Measurements from ENCODE around the gene TMTC2. TPM values are rescaled to one million over a fixed set of nuclear protein-coding genes. Genes with fewer than 3 reads are reported as not detected.

Gene TMTC2
- total RNA-seq, 4 donors from 2014 or later, result 19.5 to 35.8 (median 22.9) TPM

DNA sequence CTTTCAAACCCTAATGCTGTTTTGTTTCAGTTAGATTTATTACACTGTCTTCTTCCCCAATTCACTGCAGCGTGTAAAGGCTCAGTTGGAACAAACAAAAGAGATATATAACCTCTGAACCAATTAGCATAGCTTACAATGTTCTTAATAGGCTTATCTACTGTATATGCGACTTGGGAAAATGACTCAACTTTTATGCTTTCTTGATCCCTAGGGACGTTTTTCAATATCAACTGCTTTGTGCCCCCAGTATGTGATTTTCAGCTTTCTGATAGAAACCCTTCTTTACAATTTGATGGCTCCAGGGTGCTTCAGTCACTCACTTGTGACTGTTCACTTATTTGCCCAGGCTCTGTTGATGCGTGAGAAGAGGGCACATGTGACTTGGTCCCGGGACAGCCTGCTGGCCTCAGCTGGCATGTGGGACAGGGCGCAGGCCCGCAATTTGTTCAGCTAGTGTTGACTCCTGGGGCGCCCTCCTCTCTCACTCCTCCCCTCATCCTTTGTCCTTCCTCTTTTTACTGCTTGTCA lies 107.1 kb downstream of the TMTC2 start:
- TF ChIP-seq, protein P1, sequence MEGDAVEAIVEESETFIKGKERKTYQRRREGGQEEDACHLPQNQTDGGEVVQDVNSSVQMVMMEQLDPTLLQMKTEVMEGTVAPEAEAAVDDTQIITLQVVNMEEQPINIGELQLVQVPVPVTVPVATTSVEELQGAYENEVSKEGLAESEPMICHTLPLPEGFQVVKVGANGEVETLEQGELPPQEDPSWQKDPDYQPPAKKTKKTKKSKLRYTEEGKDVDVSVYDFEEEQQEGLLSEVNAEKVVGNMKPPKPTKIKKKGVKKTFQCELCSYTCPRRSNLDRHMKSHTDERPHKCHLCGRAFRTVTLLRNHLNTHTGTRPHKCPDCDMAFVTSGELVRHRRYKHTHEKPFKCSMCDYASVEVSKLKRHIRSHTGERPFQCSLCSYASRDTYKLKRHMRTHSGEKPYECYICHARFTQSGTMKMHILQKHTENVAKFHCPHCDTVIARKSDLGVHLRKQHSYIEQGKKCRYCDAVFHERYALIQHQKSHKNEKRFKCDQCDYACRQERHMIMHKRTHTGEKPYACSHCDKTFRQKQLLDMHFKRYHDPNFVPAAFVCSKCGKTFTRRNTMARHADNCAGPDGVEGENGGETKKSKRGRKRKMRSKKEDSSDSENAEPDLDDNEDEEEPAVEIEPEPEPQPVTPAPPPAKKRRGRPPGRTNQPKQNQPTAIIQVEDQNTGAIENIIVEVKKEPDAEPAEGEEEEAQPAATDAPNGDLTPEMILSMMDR (IDR thresholded peaks at IDR 0.05), result no peak
- TF ChIP-seq EP300 (IDR thresholded peaks at IDR 0.05) (no peak), POLR2A (IDR thresholded peaks at IDR 0.05) (no peak)
- Histone ChIP-seq H3K4me3 (no peak overlapping the region), H3K27ac (no peak overlapping the region), H3K4me1 (no peaks in the 10 kb centered on the region), H3K27me3 (no peaks in the 10 kb centered on the region), H3K9me3 (no peaks in the 10 kb centered on the region), H3K36me3 (no peaks in the 10 kb centered on the region)
- no peak for DNase-seq (ENCODE audit: low spot score in 2 of 2)
- 63 to 69% methylated on average over 8 of the region's 8 CpGs for WGBS, 2 donors

DNA sequence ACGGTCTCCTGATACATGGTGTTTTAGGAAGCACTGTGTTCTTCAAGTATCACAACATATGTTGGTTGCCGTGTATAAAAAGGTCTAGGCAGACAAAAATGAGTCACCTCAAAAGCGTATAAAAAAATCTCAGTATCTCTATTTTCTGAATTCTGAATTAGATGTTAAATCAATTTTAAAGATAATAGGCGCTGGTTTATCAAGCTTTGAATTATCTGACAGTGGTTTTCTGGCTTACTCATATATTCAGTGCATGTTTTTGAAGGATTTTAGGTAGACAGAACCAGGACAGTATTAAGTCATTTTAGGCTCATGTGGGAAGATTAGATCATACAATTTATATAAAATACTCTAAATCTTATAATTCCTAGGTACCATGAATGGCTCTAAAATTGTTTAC lies 110.8 kb downstream of the TMTC2 start:
- no peaks in the 10 kb centered on the region for H3K27me3 ChIP-seq
- no peak for DNase-seq (ENCODE audit: low spot score in 2 of 2)
- WGBS, 2 donors, result 90 to 94% methylated on average over 4 of the region's 4 CpGs

DNA sequence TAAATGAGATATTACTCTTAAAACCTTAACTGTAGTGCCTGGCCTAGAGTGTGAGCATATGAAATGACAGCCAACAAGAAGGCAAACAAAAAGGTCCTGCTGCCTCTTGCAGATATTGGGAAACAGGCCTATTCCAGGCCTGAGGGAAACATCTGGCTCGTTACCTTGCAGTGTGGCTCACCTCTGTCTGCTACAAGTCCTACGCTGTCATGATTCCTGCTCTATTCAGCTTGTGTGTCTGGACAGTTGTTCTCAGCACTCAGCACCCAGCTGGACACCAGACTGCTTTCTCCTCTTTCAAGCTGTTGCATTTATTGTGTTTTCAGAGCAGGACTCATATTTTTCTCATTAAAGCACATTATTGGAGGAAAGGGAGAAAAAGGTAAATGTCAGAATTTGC lies 113.5 kb downstream of the TMTC2 start:
- no peaks in the 10 kb centered on the region for H3K9me3 ChIP-seq
- H3K27ac ChIP-seq, result no peak overlapping the region
- no peaks in the 10 kb centered on the region for H3K4me1 ChIP-seq
- H3K4me3 ChIP-seq, result no peak overlapping the region
- TF ChIP-seq POLR2A (IDR thresholded peaks at IDR 0.05) (no peak), EP300 (IDR thresholded peaks at IDR 0.05) (no peak)
- TF ChIP-seq, protein P1 (IDR thresholded peaks at IDR 0.05), result no peak
- H3K27me3 ChIP-seq, result no peaks in the 10 kb centered on the region
- WGBS, 2 donors, result 87 to 98% methylated on average over 2 of the region's 2 CpGs
- no peak for DNase-seq (ENCODE audit: low spot score in 2 of 2)
- H3K36me3 ChIP-seq, result peaks cover 0 to 11% (median 0%) of the 10 kb centered on the region in 3 donors

More for the DNA sequence above, 110.8 kb downstream of the TMTC2 start:
- no peaks in the 10 kb centered on the region for H3K4me1 ChIP-seq
- no peaks in the 10 kb centered on the region for H3K9me3 ChIP-seq
- H3K4me3 ChIP-seq, result no peak overlapping the region
- peaks cover 0 to 11% (median 0%) of the 10 kb centered on the region in 3 donors for H3K36me3 ChIP-seq
- H3K27ac ChIP-seq, result no peak overlapping the region
- TF ChIP-seq EP300 (IDR thresholded peaks at IDR 0.05) (no peak), POLR2A (IDR thresholded peaks at IDR 0.05) (no peak)
- TF ChIP-seq, protein P1 (IDR thresholded peaks at IDR 0.05), result no peak

DNA sequence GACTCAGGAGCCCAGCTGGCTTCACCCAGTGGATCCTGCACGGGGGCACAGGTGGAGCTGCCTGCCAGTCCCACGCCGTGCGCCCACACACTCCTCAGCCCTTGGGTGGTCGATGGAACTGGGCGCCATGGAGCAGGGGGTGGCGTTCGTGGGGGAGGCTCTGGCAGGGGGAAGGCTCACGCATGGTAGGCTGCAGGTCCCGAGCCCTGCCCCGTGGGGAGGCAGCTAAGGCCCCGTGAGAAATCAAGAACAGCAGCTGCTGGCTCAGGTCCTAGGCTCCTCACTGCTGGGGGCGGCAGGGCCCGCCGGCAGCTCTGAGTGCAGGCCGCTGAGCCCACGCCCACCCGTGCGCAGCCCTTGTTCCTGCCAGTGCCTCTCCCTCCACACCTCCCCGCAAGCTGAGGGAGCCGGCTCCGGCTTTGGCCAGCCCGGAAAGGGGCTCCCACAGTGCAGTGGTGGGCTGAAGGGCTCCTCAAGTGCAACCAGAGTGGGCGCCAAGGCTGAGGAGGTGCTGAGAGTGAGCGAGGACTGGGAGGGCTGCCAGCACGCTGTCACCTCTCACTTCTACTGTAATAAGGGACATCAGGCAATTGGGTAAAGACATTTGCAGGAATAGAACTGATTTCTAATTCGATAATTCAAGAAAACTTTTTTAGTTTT lies 115.4 kb downstream of the TMTC2 start:
- Histone ChIP-seq H3K4me3 (no peak overlapping the region), H3K27me3 (no peaks in the 10 kb centered on the region), H3K4me1 (no peaks in the 10 kb centered on the region), H3K27ac (no peak overlapping the region), H3K36me3 (peaks cover 0 to 11% (median 0%) of the 10 kb centered on the region in 3 donors), H3K9me3 (no peaks in the 10 kb centered on the region)
- no peak for DNase-seq (ENCODE audit: low spot score in 2 of 2)
- WGBS, 2 donors, result 91 to 96% methylated on average over 17 to 26 of the region's 27 CpGs
- TF ChIP-seq POLR2A (IDR thresholded peaks at IDR 0.05) (no peak), EP300 (IDR thresholded peaks at IDR 0.05) (no peak)
- TF ChIP-seq, protein P1 (IDR thresholded peaks at IDR 0.05), result no peak

DNA sequence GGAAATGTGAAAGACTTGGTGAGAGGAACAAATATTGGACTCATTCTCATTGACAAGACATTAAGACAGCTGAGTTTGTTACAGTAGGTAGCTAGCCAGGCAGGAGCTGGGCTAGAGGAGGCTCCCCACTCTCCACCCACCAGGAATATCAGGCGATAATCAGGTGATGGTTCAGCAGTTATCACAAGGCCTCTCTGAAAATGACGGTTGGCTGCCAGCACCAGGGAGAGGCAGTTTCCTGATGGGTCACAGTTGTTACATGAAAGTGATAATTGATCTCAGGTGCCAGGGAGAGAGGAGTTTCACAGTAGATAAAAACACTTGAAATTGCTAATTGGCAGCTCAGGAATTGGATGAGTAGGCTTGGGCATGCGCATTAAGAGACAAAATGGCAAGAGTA lies 116.5 kb downstream of the TMTC2 start:
- no peak for DNase-seq (ENCODE audit: low spot score in 2 of 2)
- Histone ChIP-seq H3K4me1 (no peaks in the 10 kb centered on the region), H3K27ac (no peak overlapping the region), H3K36me3 (peaks cover 0 to 11% (median 0%) of the 10 kb centered on the region in 3 donors), H3K27me3 (no peaks in the 10 kb centered on the region), H3K4me3 (no peak overlapping the region), H3K9me3 (no peaks in the 10 kb centered on the region)
- TF ChIP-seq EP300 (IDR thresholded peaks at IDR 0.05), result no peak
- TF ChIP-seq, protein P1 (IDR thresholded peaks at IDR 0.05), result no peak
- TF ChIP-seq POLR2A (IDR thresholded peaks at IDR 0.05), result no peak
- WGBS, 2 donors, result 72 to 77% methylated on average over 3 of the region's 3 CpGs

Measured in tibial nerve (tissue), 4 donors.